Activated B cell treated with CpG ODN at 0.5 μM for 24 hours (primary cell): Measurements from ENCODE around the gene SPSB1. TPM values are rescaled to one million over a fixed set of nuclear protein-coding genes. Genes with fewer than 3 reads are reported as not detected.

Source experiments
- ATAC-seq: fragments of 200-7000 bp; cut with Tn5 transposase; one replicate; pipeline ENCODE4 v1.10.0; 2021; ENCODE audit warnings: low read depth, mild to moderate bottlenecking, moderate library complexity
- CTCF ChIA-PET: fragments of 350-600 bp; sonication (Branson Sonifier 250); formaldehyde crosslinking; loops from one replicate; lab custom pipeline; 2021; ENCODE audit warnings: antibody characterized with exemption; lab: Charles Lee
- POLR2A ChIA-PET: fragments of 350-600 bp; sonication (Branson Sonifier 250); formaldehyde crosslinking; loops from one replicate; lab custom pipeline; 2021; ENCODE audit warnings: antibody characterized with exemption; lab: Charles Lee
- DNase-seq: peaks from one replicate; pipeline ENCODE4 v3.0.0; 2022
- H3K27ac Mint-ChIP-seq: one replicate; pipeline ENCODE4 v1.8.0; 2020; ENCODE audit warnings: mixed read lengths
- H3K27me3 Mint-ChIP-seq: one replicate; pipeline ENCODE4 v1.8.0; 2021; ENCODE audit warnings: mixed read lengths
- H3K36me3 Mint-ChIP-seq: one replicate; pipeline ENCODE4 v1.8.0; 2021; ENCODE audit warnings: low read depth, mixed read lengths
- H3K4me1 Mint-ChIP-seq: one replicate; pipeline ENCODE4 v1.8.0; 2021; ENCODE audit warnings: mixed read lengths
- H3K4me3 Mint-ChIP-seq: one replicate; pipeline ENCODE4 v1.8.0; 2020; ENCODE audit warnings: mild to moderate bottlenecking, mixed read lengths
- H3K9me3 Mint-ChIP-seq: one replicate; pipeline ENCODE4 v1.8.0; 2020; ENCODE audit warnings: mixed read lengths
- CTCF ChIP-seq: fragments of 200-600 bp; IDR thresholded peaks from one replicate; pipeline ENCODE4 v1.8.0; 2022; ENCODE audit warnings: antibody characterized with exemption, mild to moderate bottlenecking
- intact Hi-C: fragments of 100-400 bp; cut with micrococcal nuclease; formaldehyde crosslinking; loops from one replicate; pipeline ENCODE4 v1.15.1; 2024
- total RNA-seq: library from RNA; stranded (reverse); gene quantifications from 2 replicates; pipeline ENCODE4 v1.2.3, GENCODE V29; 2022

The SPSB1 gene
- total RNA-seq, 1 donor from 2014 or later: 6.1 TPM

GRCh38 chr1:9374748-9375341 is 82.2 kb downstream of the SPSB1 start:
- no peak for TF ChIP-seq CTCF
- Mint-ChIP-seq H3K9me3 (no peaks in the 10 kb centered on the region), H3K4me1 (peaks cover 4% of the 10 kb centered on the region), H3K36me3 (no peaks in the 10 kb centered on the region), H3K27ac (no peak overlapping the region), H3K27me3 (no peaks in the 10 kb centered on the region), H3K4me3 (no peak overlapping the region)
- ChIA-PET POLR2A (no interaction called here), CTCF (no interaction called here)
- ATAC-seq (no peak), DNase-seq (no peak)
- intact Hi-C loops: no loop called here

GRCh38 chr1:9375912-9376311 is 83.2 kb downstream of the SPSB1 start:
- peaks cover 6% of the 10 kb centered on the region for H3K4me1 Mint-ChIP-seq
- no peaks in the 10 kb centered on the region for H3K36me3 Mint-ChIP-seq
- ChIA-PET POLR2A (no interaction called here), CTCF (no interaction called here)
- ATAC-seq: no peak
- no peak overlapping the region for H3K27ac Mint-ChIP-seq
- DNase-seq: no peak
- H3K9me3 Mint-ChIP-seq: no peaks in the 10 kb centered on the region
- no peak overlapping the region for H3K4me3 Mint-ChIP-seq
- H3K27me3 Mint-ChIP-seq: no peaks in the 10 kb centered on the region
- TF ChIP-seq CTCF: no peak
- intact Hi-C loops: no loop called here

- ATAC-seq (no peak), DNase-seq (no peak)
- Mint-ChIP-seq H3K4me3 (no peak overlapping the region), H3K27me3 (no peaks in the 10 kb centered on the region), H3K27ac (no peak overlapping the region), H3K36me3 (no peaks in the 10 kb centered on the region), H3K9me3 (no peaks in the 10 kb centered on the region), H3K4me1 (peaks cover 6% of the 10 kb centered on the region)
- POLR2A ChIA-PET: no interaction called here
- intact Hi-C loops: no loop called here
- CTCF ChIA-PET: no interaction called here
- TF ChIP-seq CTCF: no peak
These were observed 83.7 kb downstream of the SPSB1 start for GRCh38 chr1:9376430-9376829.

GRCh38 chr1:9376886-9377333 is 84.2 kb downstream of the SPSB1 start:
- peaks cover 6% of the 10 kb centered on the region for H3K4me1 Mint-ChIP-seq
- no peak for ATAC-seq
- no peak overlapping the region for H3K4me3 Mint-ChIP-seq
- H3K27me3 Mint-ChIP-seq: no peaks in the 10 kb centered on the region
- no peaks in the 10 kb centered on the region for H3K9me3 Mint-ChIP-seq
- H3K27ac Mint-ChIP-seq: no peak overlapping the region
- POLR2A ChIA-PET: no interaction called here
- no peak for DNase-seq
- CTCF ChIA-PET: no interaction called here
- H3K36me3 Mint-ChIP-seq: no peaks in the 10 kb centered on the region
- TF ChIP-seq CTCF: no peak
- intact Hi-C loops: no loop called here

- CTCF ChIA-PET: no interaction called here
- Mint-ChIP-seq H3K27ac (no peak overlapping the region), H3K27me3 (no peaks in the 10 kb centered on the region), H3K36me3 (no peaks in the 10 kb centered on the region), H3K4me1 (peaks cover 6% of the 10 kb centered on the region), H3K4me3 (no peak overlapping the region), H3K9me3 (no peaks in the 10 kb centered on the region)
- POLR2A ChIA-PET: no interaction called here
- intact Hi-C loops: no loop called here
- DNase-seq (no peak), ATAC-seq (no peak)
- no peak for TF ChIP-seq CTCF
These were observed 86.1 kb downstream of the SPSB1 start for GRCh38 chr1:9378801-9379200.
